Smooth muscle cell (in vitro differentiated cells): ENCODE measurements around the gene NOL3. TPM values are rescaled to one million over a fixed set of nuclear protein-coding genes. Genes with fewer than 3 reads are reported as not detected.

ENCODE experiments used
- DNase-seq: peaks from one replicate; lab custom pipeline; 2025; ENCODE audit not compliant: unreplicated experiment; lab: John Stamatoyannopoulos, UW
- H2AFZ ChIP-seq: fragments of 200-600 bp; sonication (generic); 2 replicates; pipeline ENCODE4 v1.6.0; 2016; ENCODE audit warnings: antibody characterized with exemption, low read depth, mild to moderate bottlenecking
- H3F3A ChIP-seq: fragments of 200-600 bp; sonication (generic); 2 replicates; pipeline ENCODE4 v1.6.0; 2017; ENCODE audit warnings: antibody characterized with exemption, low read depth
- H3K27ac ChIP-seq: fragments of 200-600 bp; sonication (generic); 2 replicates; pipeline ENCODE4 v1.5.1; 2016; ENCODE audit warnings: low read depth, mild to moderate bottlenecking
- H3K27me3 ChIP-seq: fragments of 200-600 bp; sonication (generic); 2 replicates; pipeline ENCODE4 v1.6.1; 2016; ENCODE audit warnings: low read depth, mild to moderate bottlenecking
- H3K36me3 ChIP-seq: fragments of 200-600 bp; sonication (generic); 2 replicates; pipeline ENCODE4 v1.5.1; 2016; ENCODE audit warnings: low read depth
- H3K4me1 ChIP-seq: fragments of 200-600 bp; sonication (generic); 2 replicates; pipeline ENCODE4 v1.5.1; 2016; ENCODE audit warnings: low read depth
- H3K4me2 ChIP-seq: fragments of 200-600 bp; sonication (generic); 2 replicates; pipeline ENCODE4 v1.6.0; 2016; ENCODE audit warnings: mild to moderate bottlenecking
- H3K4me3 ChIP-seq: fragments of 200-600 bp; sonication (generic); 2 replicates; pipeline ENCODE4 v1.5.1; 2016; ENCODE audit warnings: mild to moderate bottlenecking
- H3K79me2 ChIP-seq: fragments of 200-600 bp; sonication (generic); 2 replicates; pipeline ENCODE4 v1.6.0; 2016; ENCODE audit warnings: low read depth, mild to moderate bottlenecking
- H3K9ac ChIP-seq: fragments of 200-600 bp; sonication (generic); 2 replicates; pipeline ENCODE4 v1.6.0; 2016; ENCODE audit warnings: low read depth
- H3K9me3 ChIP-seq: fragments of 200-600 bp; sonication (generic); replicated peaks from 2 replicates; pipeline ENCODE4 v1.5.1; 2016; ENCODE audit warnings: low read depth
- H4K20me1 ChIP-seq: fragments of 200-600 bp; sonication (generic); 2 replicates; pipeline ENCODE4 v1.6.0; 2016; ENCODE audit warnings: low read depth
- WGBS: methylation state at CpG from one replicate; pipeline ENCODE4 v1.1.7; 2016; ENCODE audit warnings: low lambda C conversion rate; 5-methylcytosine and 5-hydroxymethylcytosine counted together
- polyA plus RNA-seq: library from polyadenylated mRNA; unstranded; fragments of >200 nt; fragmentation: Nextera tagmentation; extraction: Ambion mirVana; gene quantifications from 2 replicates; pipeline ENCODE4 v1.2.1, GENCODE V29; 2016
- total RNA-seq: library from RNA; depleted of rRNA; stranded (reverse); fragments of >200 nt; gene quantifications from 2 replicates; pipeline ENCODE4 v1.2.3, GENCODE V29; 2014
- TF ChIP-seq, protein P1 (sequence below): fragments of 200-600 bp; sonication (generic); IDR thresholded peaks from 2 replicates; pipeline ENCODE4 v1.5.1; 2017; ENCODE audit warnings: borderline replicate concordance, mild to moderate bottlenecking, antibody characterized with exemption; ENCODE audit not compliant: insufficient read depth, poor library complexity, severe bottlenecking

The NOL3 gene
- total and polyA plus RNA-seq, 2 experiments from 2014 or later, result 33.0 to 36.4 TPM

DNA sequence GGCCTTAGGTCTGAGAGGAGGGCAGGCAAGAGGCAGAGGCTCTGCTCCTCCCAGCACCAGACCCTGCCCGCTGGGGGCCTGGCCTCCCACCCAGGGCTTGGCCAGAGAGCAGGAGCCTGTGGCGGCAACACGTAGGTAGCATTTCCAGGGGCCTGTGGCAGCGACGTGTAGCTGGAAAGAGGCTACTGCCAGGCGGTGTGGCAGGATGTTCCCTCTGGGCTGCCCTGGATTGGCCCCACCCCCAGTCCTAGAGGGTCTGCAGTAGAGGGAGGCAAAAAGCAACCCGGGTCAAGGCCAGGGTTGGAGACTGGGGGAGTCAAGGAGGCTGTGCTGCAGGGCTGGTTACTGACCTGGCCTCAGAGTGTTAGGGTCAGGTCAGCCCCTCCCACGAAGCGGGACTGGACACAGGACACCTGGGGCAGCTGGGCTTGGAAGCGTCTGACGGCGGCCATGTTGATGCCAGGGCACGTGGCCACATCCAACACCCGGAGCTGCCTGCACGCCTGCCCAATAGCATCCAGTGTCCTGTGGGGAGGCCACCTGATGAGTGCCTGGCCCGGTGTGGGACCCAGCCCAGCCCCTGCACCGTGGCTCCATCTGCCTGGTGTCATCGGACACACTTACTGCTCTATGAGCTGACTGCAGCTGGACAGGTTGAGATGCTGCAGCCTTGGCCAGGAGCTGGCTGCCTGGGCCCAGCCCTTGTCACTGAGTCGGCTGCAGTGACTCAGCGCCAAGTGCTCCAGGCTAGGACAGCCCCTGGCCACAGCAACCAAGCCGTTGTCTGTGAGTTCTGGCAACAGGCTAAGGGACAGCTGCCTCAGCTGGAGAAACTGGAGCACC is 37.1 kb downstream of the NOL3 start:
- Histone ChIP-seq H3K79me2 (no peaks in the 10 kb centered on the region), H3K36me3 (no peaks in the 10 kb centered on the region), H4K20me1 (no peaks in the 10 kb centered on the region), H3K9me3 (no peaks in the 10 kb centered on the region), H3K27ac (no peak overlapping the region), H3K9ac (no peak overlapping the region), H3K4me1 (no peaks in the 10 kb centered on the region), H3F3A (no peaks in the 10 kb centered on the region), H2AFZ (no peak overlapping the region), H3K4me2 (no peak overlapping the region), H3K27me3 (no peaks in the 10 kb centered on the region), H3K4me3 (no peak overlapping the region)
- WGBS, result 79% methylated on average over 21 of the region's 21 CpGs
- DNase-seq, result no peak
- TF ChIP-seq, protein P1, sequence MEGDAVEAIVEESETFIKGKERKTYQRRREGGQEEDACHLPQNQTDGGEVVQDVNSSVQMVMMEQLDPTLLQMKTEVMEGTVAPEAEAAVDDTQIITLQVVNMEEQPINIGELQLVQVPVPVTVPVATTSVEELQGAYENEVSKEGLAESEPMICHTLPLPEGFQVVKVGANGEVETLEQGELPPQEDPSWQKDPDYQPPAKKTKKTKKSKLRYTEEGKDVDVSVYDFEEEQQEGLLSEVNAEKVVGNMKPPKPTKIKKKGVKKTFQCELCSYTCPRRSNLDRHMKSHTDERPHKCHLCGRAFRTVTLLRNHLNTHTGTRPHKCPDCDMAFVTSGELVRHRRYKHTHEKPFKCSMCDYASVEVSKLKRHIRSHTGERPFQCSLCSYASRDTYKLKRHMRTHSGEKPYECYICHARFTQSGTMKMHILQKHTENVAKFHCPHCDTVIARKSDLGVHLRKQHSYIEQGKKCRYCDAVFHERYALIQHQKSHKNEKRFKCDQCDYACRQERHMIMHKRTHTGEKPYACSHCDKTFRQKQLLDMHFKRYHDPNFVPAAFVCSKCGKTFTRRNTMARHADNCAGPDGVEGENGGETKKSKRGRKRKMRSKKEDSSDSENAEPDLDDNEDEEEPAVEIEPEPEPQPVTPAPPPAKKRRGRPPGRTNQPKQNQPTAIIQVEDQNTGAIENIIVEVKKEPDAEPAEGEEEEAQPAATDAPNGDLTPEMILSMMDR, result no peak

DNA sequence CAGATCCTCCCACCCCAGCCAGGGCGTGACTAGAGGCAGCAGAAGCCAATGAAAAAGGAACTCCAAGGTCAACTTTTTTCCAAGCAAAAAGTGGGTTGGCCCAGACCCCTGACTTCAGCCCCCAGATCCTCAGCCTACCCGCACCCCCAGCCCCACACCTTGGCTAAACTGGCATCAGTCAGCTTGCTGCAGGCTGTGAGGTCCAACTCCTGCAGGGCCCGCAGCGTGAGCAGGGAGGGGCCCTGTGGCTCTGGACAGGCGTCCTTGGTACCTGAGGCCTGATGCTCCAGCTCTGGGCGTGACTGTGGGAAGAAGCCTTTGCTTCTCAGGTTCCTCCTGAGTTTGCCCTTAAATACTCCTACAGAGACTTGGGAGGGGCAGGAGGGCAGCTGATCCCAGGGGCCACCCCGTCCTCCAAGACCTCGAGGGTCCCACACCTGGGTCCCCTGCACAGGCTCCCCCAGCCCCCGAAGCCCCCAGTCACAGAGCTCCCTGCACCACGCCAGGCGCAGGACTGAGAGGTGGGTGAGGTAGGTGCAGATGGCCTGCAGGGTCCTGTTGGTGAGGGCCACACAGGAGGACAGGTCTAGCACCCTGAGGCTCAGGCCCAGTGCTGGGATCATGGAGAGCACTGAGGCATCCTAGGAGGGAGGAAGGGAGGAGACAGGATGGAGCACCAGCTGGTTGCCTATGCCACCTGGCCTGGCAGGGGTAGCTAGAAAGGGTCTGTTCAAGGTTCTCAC is 38.0 kb downstream of the NOL3 start:
- WGBS, result 94% methylated on average over 11 of the region's 11 CpGs
- no peak for DNase-seq

DNA sequence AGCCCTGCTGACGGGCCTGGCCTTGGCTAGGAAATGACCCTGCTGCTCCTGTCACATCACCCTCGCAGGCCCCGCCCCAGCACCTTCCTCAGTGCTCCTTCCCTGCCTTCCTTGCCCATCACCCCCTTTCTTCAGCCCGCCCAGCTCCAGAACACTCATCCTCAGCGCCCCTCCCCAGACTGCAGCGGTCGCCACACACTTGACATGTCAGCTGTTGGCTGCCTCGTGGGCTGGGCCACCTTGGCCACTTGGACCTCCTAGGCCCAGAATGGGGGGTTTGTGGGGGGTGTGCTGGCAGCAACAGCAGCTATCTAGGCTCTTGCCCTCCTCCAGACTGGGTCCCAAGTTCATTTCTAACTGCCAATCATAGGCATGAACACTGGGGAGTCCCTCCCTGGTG is 39.2 kb downstream of the NOL3 start:
- Histone ChIP-seq H3K27me3 (no peaks in the 10 kb centered on the region), H3K27ac (no peak overlapping the region), H3K4me1 (no peaks in the 10 kb centered on the region), H3K9me3 (no peaks in the 10 kb centered on the region), H3K4me3 (no peak overlapping the region), H3K79me2 (no peaks in the 10 kb centered on the region), H4K20me1 (no peaks in the 10 kb centered on the region), H2AFZ (no peak overlapping the region), H3K4me2 (no peak overlapping the region), H3K36me3 (no peaks in the 10 kb centered on the region), H3F3A (no peaks in the 10 kb centered on the region), H3K9ac (no peak overlapping the region)
- DNase-seq, result no peak
- TF ChIP-seq, protein P1, result no peak
- 95% methylated on average over 7 of the region's 8 CpGs for WGBS

More for the DNA sequence above, 38.0 kb downstream of the NOL3 start:
- Histone ChIP-seq H3K4me2 (no peak overlapping the region), H3K4me3 (no peak overlapping the region), H4K20me1 (no peaks in the 10 kb centered on the region), H3F3A (no peaks in the 10 kb centered on the region), H3K79me2 (no peaks in the 10 kb centered on the region), H3K27me3 (no peaks in the 10 kb centered on the region), H3K4me1 (no peaks in the 10 kb centered on the region), H3K9ac (no peak overlapping the region), H3K36me3 (no peaks in the 10 kb centered on the region), H2AFZ (no peak overlapping the region), H3K9me3 (no peaks in the 10 kb centered on the region), H3K27ac (no peak overlapping the region)
- TF ChIP-seq, protein P1, result no peak
